Measurements from ENCODE around the gene PIP.

GRCh38 chr7:143148050-143148449, 16.2 kb downstream of the PIP start:
- TF ChIP-seq GATA2 (IDR thresholded peaks at IDR 0.05; ENCODE audit: low read depth, low read length) = no peak
- no peak for TF ChIP-seq GATA3 (IDR thresholded peaks at IDR 0.05; ENCODE audit: low read depth, low read length)

All from SH-SY5Y (cell line).